Iris pigment epithelial cell (primary cell): ENCODE measurements around the gene EXOC6B.
"Not testable (repeated sequence)": the region's sequence is repeated elsewhere in the genome, so short reads cannot be mapped to it uniquely, and the experiment has no call there.

Source experiments
- DNase-seq: peaks from one replicate; pipeline ENCODE4 v3.0.0-alpha.2; 2011; ENCODE audit warnings: low read depth

EXOC6B gene

GRCh38 chr2:72442270-72442669 is 383.6 kb downstream of the EXOC6B start:
- no peak for DNase-seq

GRCh38 chr2:72439892-72440291 is 385.9 kb downstream of the EXOC6B start:
- DNase-seq = no peak

- no peak for DNase-seq
Measured at GRCh38 chr2:72438364-72438763, 387.5 kb downstream of the EXOC6B start.

- DNase-seq = no peak
Measured at GRCh38 chr2:72431737-72432136, 394.1 kb downstream of the EXOC6B start.

- no peak for DNase-seq
Measured at GRCh38 chr2:72427022-72427861, 398.6 kb downstream of the EXOC6B start.

GRCh38 chr2:72425996-72426395 is 399.8 kb downstream of the EXOC6B start:
- DNase-seq = no peak

GRCh38 chr2:72423756-72424155 is 402.1 kb downstream of the EXOC6B start:
- no peak for DNase-seq

GRCh38 chr2:72421771-72422379 is 404.0 kb downstream of the EXOC6B start:
- not testable (repeated sequence) for DNase-seq

- no peak for DNase-seq
Measured at GRCh38 chr2:72415781-72416475, 409.9 kb downstream of the EXOC6B start.

- peak; percentile 57 for DNase-seq
Measured at GRCh38 chr2:72415241-72415661, 410.6 kb downstream of the EXOC6B start.

- DNase-seq = no peak
Measured at GRCh38 chr2:72414137-72414760, 411.6 kb downstream of the EXOC6B start.

- no peak for DNase-seq
Measured at GRCh38 chr2:72413716-72414115, 412.1 kb downstream of the EXOC6B start.

GRCh38 chr2:72412214-72412613 is 413.6 kb downstream of the EXOC6B start:
- DNase-seq = no peak

- DNase-seq = no peak
Measured at GRCh38 chr2:72399879-72400278, 426.0 kb downstream of the EXOC6B start.

- DNase-seq = no peak
Measured at GRCh38 chr2:72395096-72395495, 430.7 kb downstream of the EXOC6B start.

GRCh38 chr2:72394541-72395070 is 431.2 kb downstream of the EXOC6B start:
- DNase-seq = no peak

- DNase-seq = no peak
Measured at GRCh38 chr2:72389447-72389846, 436.4 kb downstream of the EXOC6B start.

GRCh38 chr2:72388263-72388662 is 437.6 kb downstream of the EXOC6B start:
- no peak for DNase-seq

- no peak for DNase-seq
Measured at GRCh38 chr2:72386288-72386687, 439.5 kb downstream of the EXOC6B start.

- no peak for DNase-seq
Measured at GRCh38 chr2:72378753-72379348, 447.0 kb downstream of the EXOC6B start.

GRCh38 chr2:72367530-72368225 is 458.2 kb downstream of the EXOC6B start:
- DNase-seq = peak; percentile 100
